HUES48 (cell line): ENCODE measurements around the gene ARHGAP24.
"Not testable (repeated sequence)": the region's sequence is repeated elsewhere in the genome, so short reads cannot be mapped to it uniquely, and the experiment has no call there.

ENCODE experiments used
- H3K27ac ChIP-seq: one replicate; pipeline ENCODE4 v1.7.0; 2013; ENCODE audit warnings: low read depth, low read length, inconsistent platforms
- H3K27me3 ChIP-seq: 2 replicates; pipeline ENCODE4 v1.6.1; 2013; ENCODE audit warnings: mild to moderate bottlenecking, low read length; ENCODE audit not compliant: control insufficient read depth, insufficient read depth
- H3K36me3 ChIP-seq: 2 replicates; pipeline ENCODE4 v1.6.1; 2013; ENCODE audit warnings: low read length; ENCODE audit not compliant: control insufficient read depth, insufficient read depth
- H3K4me1 ChIP-seq: 2 replicates; pipeline ENCODE4 v1.6.1; 2013; ENCODE audit warnings: mild to moderate bottlenecking, low read length; ENCODE audit not compliant: control insufficient read depth, insufficient read depth
- H3K4me3 ChIP-seq: 2 replicates; pipeline ENCODE4 v1.5.1; 2013; ENCODE audit warnings: mild to moderate bottlenecking, low read depth, low read length
- H3K9ac ChIP-seq: 2 replicates; pipeline ENCODE4 v1.6.1; 2013; ENCODE audit warnings: mild to moderate bottlenecking, low read depth, low read length, moderate library complexity
- H3K9me3 ChIP-seq: 2 replicates; pipeline ENCODE4 v1.6.1; 2013; ENCODE audit warnings: low read length; ENCODE audit not compliant: control insufficient read depth, insufficient read depth

The ARHGAP24 gene

DNA sequence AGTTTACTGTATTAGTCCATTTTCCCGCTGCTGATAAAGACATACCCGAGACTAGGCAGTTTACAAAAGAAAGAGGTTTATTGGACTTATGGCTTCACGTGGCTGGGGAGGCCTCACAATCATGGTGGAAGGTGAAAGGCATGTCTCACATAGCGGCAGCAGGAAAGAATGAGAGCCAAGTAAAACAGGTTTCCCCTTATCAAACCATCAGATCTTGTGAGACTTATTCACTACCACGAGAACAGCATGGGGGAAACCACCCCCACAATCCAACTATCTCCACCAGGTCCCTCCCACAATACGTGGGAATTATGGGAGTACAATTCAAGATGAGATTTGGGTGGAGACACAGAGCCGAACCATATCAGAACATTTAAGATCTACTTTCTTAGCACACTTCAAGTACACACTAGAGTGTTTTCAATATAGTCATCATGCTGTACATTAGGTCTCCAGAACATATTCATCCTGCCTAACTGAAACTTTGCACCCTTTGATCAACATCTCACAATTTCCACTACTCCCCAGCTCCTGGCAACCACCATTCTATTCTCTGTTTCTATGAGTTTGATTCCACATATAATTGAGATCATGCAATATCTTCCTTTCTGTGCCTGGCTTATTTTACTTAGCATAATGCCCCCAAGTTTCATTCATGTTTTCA lies 341.0 kb downstream of the ARHGAP24 start:
- Histone ChIP-seq H3K9ac (no peak overlapping the region), H3K27me3 (no peaks in the 10 kb centered on the region), H3K27ac (no peak overlapping the region), H3K4me1 (no peaks in the 10 kb centered on the region), H3K36me3 (no peaks in the 10 kb centered on the region), H3K4me3 (no peak overlapping the region), H3K9me3 (peaks cover 2% of the 10 kb centered on the region; the same call in 1 of the 2 replicates)

- Histone ChIP-seq H3K27ac (no peak overlapping the region), H3K27me3 (no peaks in the 10 kb centered on the region), H3K4me1 (peaks cover 5% of the 10 kb centered on the region; the same call in 1 of the 2 replicates), H3K9ac (no peak overlapping the region), H3K4me3 (no peak overlapping the region), H3K36me3 (no peaks in the 10 kb centered on the region), H3K9me3 (peaks cover 2% of the 10 kb centered on the region; the same call in 1 of the 2 replicates)
Observed at GRCh38 chr4:85818700-85819099, 343.8 kb downstream of the ARHGAP24 start.

DNA sequence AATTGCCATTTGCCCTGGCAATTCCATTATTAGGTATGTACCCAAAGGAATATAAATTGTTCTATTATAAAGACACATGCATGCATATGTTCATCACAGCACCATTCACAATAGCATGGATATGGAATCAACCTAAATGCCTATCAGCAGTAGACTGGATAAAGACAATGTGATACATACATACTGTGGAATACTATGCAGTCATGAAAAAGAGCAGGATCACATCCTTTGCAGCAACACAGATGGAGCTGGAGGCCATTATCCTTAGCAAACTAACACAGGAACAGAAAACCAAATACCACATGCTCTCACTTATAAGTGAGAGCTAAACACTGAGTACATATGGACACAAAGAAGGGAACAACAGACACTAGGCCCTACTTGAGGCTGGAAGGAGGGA lies 345.2 kb downstream of the ARHGAP24 start:
- not testable (repeated sequence) for H3K9me3 ChIP-seq, H3K9ac ChIP-seq, H3K36me3 ChIP-seq, H3K27ac ChIP-seq, H3K27me3 ChIP-seq, H3K4me3 ChIP-seq
- H3K4me1 ChIP-seq = peaks cover 14% of the 10 kb centered on the region; the same call in 1 of the 2 replicates

DNA sequence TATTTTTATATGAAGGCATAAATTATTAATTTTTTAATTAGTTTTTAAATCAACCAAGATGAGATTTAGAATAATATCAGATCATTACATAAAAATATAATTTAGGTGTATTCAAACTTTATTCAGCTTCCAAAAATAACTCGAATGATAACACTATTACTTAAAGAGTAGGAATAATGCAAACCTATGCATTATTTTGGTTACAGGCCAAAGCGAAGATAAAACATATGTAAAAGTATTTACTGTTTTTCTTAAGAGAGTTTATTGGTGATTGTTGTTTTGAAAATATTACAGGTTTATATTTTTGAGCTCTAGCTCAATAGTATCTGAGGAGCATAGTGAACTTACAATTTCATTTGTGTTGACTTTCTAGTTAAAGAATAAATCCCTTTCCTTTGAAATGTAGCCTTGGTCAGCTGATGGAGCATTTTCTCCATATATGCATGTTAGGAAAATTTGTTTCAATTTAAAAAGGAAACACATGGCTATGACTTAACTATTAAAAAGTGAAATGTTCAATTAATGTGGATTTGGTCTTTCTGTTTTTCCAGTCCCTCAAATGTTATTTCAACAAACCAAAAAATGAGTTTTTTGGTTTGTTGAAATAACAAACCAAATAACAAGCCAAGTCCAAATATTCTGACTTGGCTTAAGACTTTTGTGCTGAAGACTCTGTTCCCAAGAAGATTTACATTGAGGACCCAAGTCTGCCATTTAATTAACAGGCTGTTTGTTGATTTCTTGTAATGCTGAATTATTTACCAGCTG lies 346.9 kb downstream of the ARHGAP24 start:
- H3K36me3 ChIP-seq = no peaks in the 10 kb centered on the region
- no peak overlapping the region for H3K9ac ChIP-seq
- H3K9me3 ChIP-seq = peaks cover 2% of the 10 kb centered on the region; the same call in 1 of the 2 replicates
- no peaks in the 10 kb centered on the region for H3K27me3 ChIP-seq
- no peak overlapping the region for H3K27ac ChIP-seq
- peaks cover 31% of the 10 kb centered on the region for H3K4me1 ChIP-seq
- H3K4me3 ChIP-seq = no peak overlapping the region

DNA sequence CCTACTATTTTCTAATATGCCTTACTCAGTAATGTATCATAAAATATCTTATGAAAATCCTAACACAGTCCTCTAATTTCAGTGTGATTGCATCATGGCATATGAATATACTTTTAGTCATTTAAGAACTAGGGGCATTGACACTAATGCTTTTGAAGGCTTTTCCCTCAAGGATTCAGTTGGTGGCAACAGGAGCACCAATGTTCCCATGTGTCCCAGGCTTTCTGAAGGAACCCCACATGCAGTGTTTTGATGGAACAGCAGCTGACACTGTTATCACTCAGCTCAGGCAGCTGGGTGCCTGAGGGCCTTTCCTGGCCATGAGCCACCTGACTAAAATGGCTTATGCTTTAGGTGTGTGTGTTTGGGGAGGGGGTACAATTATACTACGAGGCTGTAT lies 348.3 kb downstream of the ARHGAP24 start:
- no peak overlapping the region for H3K4me3 ChIP-seq
- H3K4me1 ChIP-seq = peaks cover 43% of the 10 kb centered on the region
- H3K9me3 ChIP-seq = peaks cover 2% of the 10 kb centered on the region; the same call in 1 of the 2 replicates
- no peaks in the 10 kb centered on the region for H3K36me3 ChIP-seq
- H3K27ac ChIP-seq = no peak overlapping the region
- H3K27me3 ChIP-seq = no peaks in the 10 kb centered on the region
- no peak overlapping the region for H3K9ac ChIP-seq

DNA sequence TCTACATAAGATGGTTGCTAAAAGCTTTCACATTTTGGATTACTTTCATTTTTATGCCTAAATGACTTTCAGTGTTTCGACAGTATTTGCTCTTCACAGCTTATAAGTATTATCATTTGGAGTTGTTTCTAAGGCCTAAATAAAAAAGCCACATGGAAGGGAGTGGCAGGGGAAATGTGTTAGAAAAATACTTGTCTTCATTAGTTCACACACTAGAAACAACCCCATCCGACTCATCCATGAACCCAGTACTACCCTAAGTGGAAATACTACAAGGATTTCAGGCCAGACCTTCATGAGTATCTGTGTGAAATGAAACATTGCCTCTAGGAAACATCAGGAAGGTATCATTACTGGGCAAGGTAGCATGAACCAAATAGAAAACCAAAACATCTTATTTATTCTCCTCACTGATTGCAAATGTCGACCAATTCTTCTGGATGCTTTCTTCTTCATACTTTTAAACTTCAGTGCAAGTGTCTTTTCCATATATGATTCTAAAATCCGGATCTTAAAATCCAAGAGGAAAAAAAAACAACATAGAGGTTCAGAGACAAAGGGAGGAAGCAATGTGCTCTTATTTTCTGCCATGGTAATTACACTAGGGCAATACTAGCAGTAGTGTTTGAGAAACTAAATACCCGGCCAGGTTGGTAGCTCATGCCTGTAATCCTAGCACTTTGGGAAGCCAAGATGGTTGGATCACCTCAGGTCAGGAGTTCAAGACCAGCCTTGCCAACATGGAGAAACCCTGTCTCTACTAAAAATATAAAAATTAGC lies 349.4 kb downstream of the ARHGAP24 start:
- peaks cover 47% of the 10 kb centered on the region for H3K4me1 ChIP-seq
- no peaks in the 10 kb centered on the region for H3K36me3 ChIP-seq
- H3K27ac ChIP-seq = no peak overlapping the region
- H3K4me3 ChIP-seq = no peak overlapping the region
- H3K9me3 ChIP-seq = peaks cover 2% of the 10 kb centered on the region; the same call in 1 of the 2 replicates
- no peak overlapping the region for H3K9ac ChIP-seq
- H3K27me3 ChIP-seq = no peaks in the 10 kb centered on the region

DNA sequence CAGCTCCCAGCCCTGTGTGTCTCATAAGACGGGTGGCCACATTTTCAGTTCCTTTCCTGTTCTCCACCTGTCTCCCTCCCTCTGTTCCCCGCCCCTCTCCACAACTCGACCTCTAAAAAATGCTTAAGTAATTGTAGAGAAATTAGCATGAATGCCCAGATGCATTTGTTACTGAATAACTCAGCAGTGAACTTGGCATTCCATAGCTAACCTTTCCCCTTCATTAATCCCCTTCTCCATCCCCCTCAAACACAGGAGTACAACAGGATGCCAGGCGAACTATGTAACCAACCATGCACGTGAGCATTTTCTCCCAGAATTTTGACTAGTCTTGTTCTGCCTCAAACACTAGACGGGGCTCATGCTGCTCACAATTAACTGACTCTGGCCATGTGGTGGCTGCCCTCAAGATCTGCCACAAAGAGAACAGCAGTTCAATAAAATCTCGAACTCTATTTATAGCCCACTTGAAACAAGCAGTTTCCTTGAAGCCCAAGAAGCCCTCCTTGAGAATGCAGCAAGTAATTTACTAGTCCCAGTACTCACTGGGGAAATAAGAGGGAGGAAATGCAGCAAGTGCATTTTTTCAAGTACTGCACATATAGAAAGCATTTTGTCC lies 351.2 kb downstream of the ARHGAP24 start:
- Histone ChIP-seq H3K36me3 (no peaks in the 10 kb centered on the region), H3K4me1 (peaks cover 47% of the 10 kb centered on the region), H3K27ac (peak overlapping the region; percentile 74), H3K9me3 (no peaks in the 10 kb centered on the region), H3K9ac (peak overlapping the region; percentile 71), H3K4me3 (peak overlapping the region; percentile 22; the same call in 1 of the 2 replicates), H3K27me3 (no peaks in the 10 kb centered on the region)

DNA sequence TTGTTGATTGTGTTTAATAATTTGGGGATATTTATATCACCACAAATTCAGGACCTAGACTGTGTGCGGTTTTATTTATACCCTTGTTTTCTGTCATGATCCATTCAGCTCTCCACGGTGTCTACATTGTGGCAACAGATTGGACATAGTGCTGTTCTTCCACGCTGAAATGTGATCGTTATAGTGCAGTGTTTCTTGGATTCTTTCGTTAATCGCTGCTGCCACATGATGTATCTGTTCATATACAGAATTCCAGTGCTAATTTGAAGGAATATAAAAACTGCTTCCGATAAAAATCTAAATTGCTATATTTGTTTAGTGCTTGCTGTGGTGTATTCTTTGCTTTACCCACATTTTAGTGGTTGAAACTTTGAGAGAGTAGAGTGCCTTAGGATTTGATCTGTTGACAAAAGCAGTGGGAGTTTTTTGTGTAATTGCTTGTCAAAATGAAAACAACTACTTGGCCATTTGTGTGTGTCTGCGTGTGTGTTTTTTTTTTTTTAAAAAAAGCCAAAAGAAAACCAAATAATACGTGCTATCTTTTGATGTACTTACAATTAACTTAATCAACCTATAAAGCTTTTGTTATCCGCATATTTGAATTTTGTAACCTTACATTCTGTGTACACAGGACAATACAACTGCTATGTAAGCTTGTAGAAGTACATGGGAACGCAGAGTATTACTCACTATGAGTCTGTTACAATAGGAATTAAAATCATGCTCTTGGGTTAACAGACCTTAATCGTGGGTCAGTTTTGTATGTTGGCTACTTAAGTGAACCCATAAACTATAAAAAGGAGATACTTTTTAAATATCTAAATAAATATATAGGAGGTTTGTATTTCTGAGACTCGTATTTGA lies 353.3 kb downstream of the ARHGAP24 start:
- Histone ChIP-seq H3K4me1 (peaks cover 52% of the 10 kb centered on the region), H3K27ac (peak overlapping the region; percentile 74), H3K9ac (no peak overlapping the region), H3K9me3 (no peaks in the 10 kb centered on the region), H3K36me3 (no peaks in the 10 kb centered on the region), H3K4me3 (no peak overlapping the region), H3K27me3 (no peaks in the 10 kb centered on the region)

- Histone ChIP-seq H3K27ac (no peak overlapping the region), H3K9me3 (no peaks in the 10 kb centered on the region), H3K9ac (no peak overlapping the region), H3K4me3 (no peak overlapping the region), H3K27me3 (no peaks in the 10 kb centered on the region), H3K36me3 (no peaks in the 10 kb centered on the region), H3K4me1 (peaks cover 42% of the 10 kb centered on the region)
Observed at GRCh38 chr4:85829276-85830051, 354.5 kb downstream of the ARHGAP24 start.
